PC-9 (cell line): ENCODE measurements around the gene KCTD13. TPM values are rescaled to one million over a fixed set of nuclear protein-coding genes. Genes with fewer than 3 reads are reported as not detected.

ENCODE experiments used
- Bru-seq: library from RNA; stranded (reverse); fragments of 400-500 nt; gene quantifications from one replicate; lab custom pipeline; 2021; lab: Mats Ljungman, UMichigan
- BruChase-seq, 2 experiments: library from RNA; stranded (reverse); fragments of 400-500 nt; gene quantifications; one replicate each; lab custom pipeline; 2021; lab: Mats Ljungman, UMichigan
- BruUV-seq: library from RNA; stranded (reverse); fragments of 400-500 nt; replicated peaks from 2 replicates; lab custom pipeline; 2021; lab: Mats Ljungman, UMichigan
- CTCF ChIA-PET: fragments of 300-600 bp; sonication (Branson Sonifier 250); formaldehyde crosslinking; loops from one replicate; lab custom pipeline; 2022; ENCODE audit warnings: antibody characterized with exemption; lab: Charles Lee
- POLR2A ChIA-PET: fragments of 300-600 bp; sonication (Branson Sonifier 250); formaldehyde crosslinking; loops from one replicate; lab custom pipeline; 2022; ENCODE audit warnings: antibody characterized with exemption; ENCODE audit not compliant: unreplicated experiment; lab: Charles Lee
- DNase-seq, 2 experiments: peaks; one replicate each; pipeline versions ENCODE4 v3.0.0 to v3.0.0-alpha.2; 2015 to 2022; ENCODE audit warnings: mixed read lengths in 1 of 2
- H2AFZ ChIP-seq: fragments of 200-600 bp; sonication (generic); 2 replicates; pipeline ENCODE4 v1.8.1; 2017; ENCODE audit warnings: antibody characterized with exemption
- H3F3A ChIP-seq: fragments of 200-600 bp; sonication (generic); 2 replicates; pipeline ENCODE4 v1.8.1; 2017; ENCODE audit warnings: antibody characterized with exemption, mild to moderate bottlenecking, low read depth; ENCODE audit not compliant: insufficient read depth
- H3K27ac ChIP-seq: fragments of 200-600 bp; sonication (generic); 2 replicates; pipeline ENCODE4 v1.6.1; 2016; ENCODE audit warnings: mixed run types
- H3K27me3 ChIP-seq: fragments of 200-600 bp; sonication (generic); 2 replicates; pipeline ENCODE4 v1.6.1; 2016; ENCODE audit warnings: low read depth, mixed run types; ENCODE audit not compliant: insufficient read depth
- H3K36me3 ChIP-seq: fragments of 200-600 bp; sonication (generic); 2 replicates; pipeline ENCODE4 v1.6.1; 2016; ENCODE audit warnings: low read depth, mixed run types
- H3K4me1 ChIP-seq: fragments of 200-600 bp; sonication (generic); replicated peaks from 2 replicates; pipeline ENCODE4 v1.6.1; 2016; ENCODE audit warnings: mixed run types; ENCODE audit not compliant: insufficient read depth
- H3K4me2 ChIP-seq: fragments of 200-600 bp; sonication (generic); 2 replicates; pipeline ENCODE4 v1.6.1; 2017; ENCODE audit warnings: mixed run types
- H3K4me3 ChIP-seq: fragments of 200-600 bp; sonication (generic); 2 replicates; pipeline ENCODE4 v1.6.1; 2016; ENCODE audit warnings: mixed run types
- H3K79me2 ChIP-seq: fragments of 200-600 bp; sonication (generic); 2 replicates; pipeline ENCODE4 v1.6.1; 2017; ENCODE audit warnings: low read depth, mixed run types
- H3K9me2 ChIP-seq: fragments of 200-600 bp; sonication (generic); 2 replicates; pipeline ENCODE4 v1.8.1; 2017; ENCODE audit warnings: mild to moderate bottlenecking; ENCODE audit not compliant: insufficient read depth
- H3K9me3 ChIP-seq: fragments of 200-600 bp; sonication (generic); 2 replicates; pipeline ENCODE4 v1.8.1; 2016; ENCODE audit warnings: low read depth; ENCODE audit not compliant: insufficient read depth
- H4K20me1 ChIP-seq: fragments of 200-600 bp; sonication (generic); 2 replicates; pipeline ENCODE4 v1.8.1; 2017; ENCODE audit not compliant: insufficient read depth
- EZH2 ChIP-seq: fragments of 200-600 bp; sonication (generic); IDR thresholded peaks from 2 replicates; pipeline ENCODE4 v1.8.0; 2017; ENCODE audit warnings: antibody characterized with exemption, low read depth
- intact Hi-C: fragments of 100-400 bp; cut with micrococcal nuclease; formaldehyde crosslinking; loops from one replicate; pipeline ENCODE4 v1.10.0; 2022; ENCODE audit not compliant: unreplicated experiment
- long read RNA-seq: library from polyadenylated mRNA; stranded (forward); transcript quantifications from one replicate; pipeline ENCODE4 v2.0.0, GENCODE V29; 2022
- total RNA-seq: library from RNA; stranded (reverse); gene quantifications from 2 replicates; pipeline ENCODE4 v1.2.3, GENCODE V29; 2021
- TF ChIP-seq, protein P1 (sequence below): fragments of 200-600 bp; sonication (generic); conservative IDR thresholded peaks from 2 replicates; pipeline ENCODE4 v1.6.1; 2017; ENCODE audit warnings: mixed run types, antibody characterized with exemption, mild to moderate bottlenecking, moderate library complexity

The KCTD13 gene, protein sequence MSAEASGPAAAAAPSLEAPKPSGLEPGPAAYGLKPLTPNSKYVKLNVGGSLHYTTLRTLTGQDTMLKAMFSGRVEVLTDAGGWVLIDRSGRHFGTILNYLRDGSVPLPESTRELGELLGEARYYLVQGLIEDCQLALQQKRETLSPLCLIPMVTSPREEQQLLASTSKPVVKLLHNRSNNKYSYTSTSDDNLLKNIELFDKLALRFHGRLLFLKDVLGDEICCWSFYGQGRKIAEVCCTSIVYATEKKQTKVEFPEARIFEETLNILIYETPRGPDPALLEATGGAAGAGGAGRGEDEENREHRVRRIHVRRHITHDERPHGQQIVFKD
- 52.7 and 72.0 TPM in 2 replicates for total RNA-seq
- Bru-seq, nascent RNA: percentile 83 among the genes with signal in this experiment
- BruChase-seq, experiment 1, labeled RNA remaining after a 2-hour chase: percentile 93 among the genes with signal in this experiment
- percentile 84 among the genes with signal in this experiment for BruChase-seq, experiment 2, labeled RNA remaining after a 6-hour chase
- long read RNA-seq, full-length matches to known transcripts: 50 of 68 reads
- long read RNA-seq, partial matches to known transcripts: 1 of 68 reads
- long read RNA-seq, other reads (novel, unspliced or antisense): 17 of 68 reads

DNA sequence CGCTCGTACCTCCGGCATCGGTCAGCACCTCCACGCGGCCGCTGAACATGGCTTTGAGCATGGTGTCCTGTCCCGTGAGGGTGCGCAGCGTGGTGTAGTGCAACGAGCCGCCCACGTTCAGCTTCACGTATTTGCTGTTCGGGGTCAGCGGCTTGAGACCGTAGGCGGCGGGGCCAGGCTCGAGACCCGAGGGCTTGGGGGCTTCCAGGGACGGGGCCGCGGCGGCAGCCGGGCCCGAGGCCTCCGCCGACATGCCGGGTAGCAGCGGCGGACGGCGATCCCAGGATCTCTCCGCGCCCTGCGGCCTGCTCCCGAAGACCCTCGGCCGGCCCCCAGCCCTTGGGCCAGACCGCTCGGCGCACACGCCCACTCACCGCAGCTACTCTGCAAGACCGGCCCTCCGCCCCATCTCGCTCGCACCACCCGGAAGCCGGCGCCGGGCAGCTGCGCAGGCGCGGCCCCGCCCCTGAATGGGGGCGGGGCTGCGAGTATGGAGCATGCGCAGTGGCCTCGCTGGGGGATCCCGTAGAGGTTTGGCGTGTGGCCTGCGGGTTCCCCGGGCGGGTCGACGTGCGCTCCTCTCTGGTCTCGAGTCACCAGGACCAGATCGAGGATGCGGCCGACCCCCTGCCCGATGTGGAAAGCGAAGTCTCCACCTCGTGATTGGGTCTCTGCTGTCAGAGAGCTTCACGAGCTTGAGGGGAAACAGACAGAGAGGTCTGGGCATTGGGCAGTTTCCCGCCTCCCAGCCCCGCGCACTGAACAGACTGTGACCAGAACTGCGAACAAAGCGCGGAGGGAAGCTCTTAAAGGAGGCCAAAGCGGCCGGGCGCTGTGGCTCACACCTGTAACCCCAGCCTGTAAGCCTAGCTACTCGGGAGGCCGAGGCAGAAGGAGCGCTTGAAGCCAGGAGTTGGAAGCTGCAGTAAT, at the start of gene KCTD13:
TSS of gene KCTD13 (minus strand) at position 446 of the 930 bp plus-strand sequence. CDS start at position 253, 193 bp downstream.
- Histone ChIP-seq H3K27me3 (no peaks in the 10 kb centered on the region), H3K4me3 (peak within 1 kb of the TSS; percentile 84), H2AFZ (peak within 1 kb of the TSS; percentile 97), H3K27ac (peak within 1 kb of the TSS; percentile 46), H3K4me1 (peaks cover 23% of the 10 kb centered on the region), H3K79me2 (peaks cover 38% of the 10 kb centered on the region), H3K9me2 (no peaks in the 10 kb centered on the region), H3F3A (peaks cover 22% of the 10 kb centered on the region; the same call in 1 of the 2 replicates), H4K20me1 (no peaks in the 10 kb centered on the region; the same call in 1 of the 2 replicates), H3K4me2 (peak within 1 kb of the TSS; percentile 99), H3K9me3 (no peaks in the 10 kb centered on the region), H3K36me3 (0 out of 2 replicates have a peak, but pooled peaks cover 5% of the 10 kb centered on the region)
- TSS peak; percentile 72 for BruUV-seq
- TF ChIP-seq, protein P1, sequence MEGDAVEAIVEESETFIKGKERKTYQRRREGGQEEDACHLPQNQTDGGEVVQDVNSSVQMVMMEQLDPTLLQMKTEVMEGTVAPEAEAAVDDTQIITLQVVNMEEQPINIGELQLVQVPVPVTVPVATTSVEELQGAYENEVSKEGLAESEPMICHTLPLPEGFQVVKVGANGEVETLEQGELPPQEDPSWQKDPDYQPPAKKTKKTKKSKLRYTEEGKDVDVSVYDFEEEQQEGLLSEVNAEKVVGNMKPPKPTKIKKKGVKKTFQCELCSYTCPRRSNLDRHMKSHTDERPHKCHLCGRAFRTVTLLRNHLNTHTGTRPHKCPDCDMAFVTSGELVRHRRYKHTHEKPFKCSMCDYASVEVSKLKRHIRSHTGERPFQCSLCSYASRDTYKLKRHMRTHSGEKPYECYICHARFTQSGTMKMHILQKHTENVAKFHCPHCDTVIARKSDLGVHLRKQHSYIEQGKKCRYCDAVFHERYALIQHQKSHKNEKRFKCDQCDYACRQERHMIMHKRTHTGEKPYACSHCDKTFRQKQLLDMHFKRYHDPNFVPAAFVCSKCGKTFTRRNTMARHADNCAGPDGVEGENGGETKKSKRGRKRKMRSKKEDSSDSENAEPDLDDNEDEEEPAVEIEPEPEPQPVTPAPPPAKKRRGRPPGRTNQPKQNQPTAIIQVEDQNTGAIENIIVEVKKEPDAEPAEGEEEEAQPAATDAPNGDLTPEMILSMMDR: no peak
- TF ChIP-seq EZH2: no peak
- ChIA-PET CTCF (interaction anchor here (0.5 to 1.0 kb wide), 7 partner anchors 18 to 920 kb away, joined by 3 to 14 read pairs (median 4); no protein-coding TSS in a partner anchor), POLR2A (interaction anchor here (0.5 to 1.7 kb wide), 3 partner anchors 48 to 1401 kb away, joined by 10 to 22 read pairs (median 22); partner anchors contain the start of gene TAOK2)
- peak; percentile 70 to 97 for DNase-seq
- intact Hi-C loops: loop anchor here (1.0 to 5.0 kb wide), 4 partner anchors 18 to 71 kb away; partner anchors contain the start of genes HIRIP3, INO80E and TAOK2

DNA sequence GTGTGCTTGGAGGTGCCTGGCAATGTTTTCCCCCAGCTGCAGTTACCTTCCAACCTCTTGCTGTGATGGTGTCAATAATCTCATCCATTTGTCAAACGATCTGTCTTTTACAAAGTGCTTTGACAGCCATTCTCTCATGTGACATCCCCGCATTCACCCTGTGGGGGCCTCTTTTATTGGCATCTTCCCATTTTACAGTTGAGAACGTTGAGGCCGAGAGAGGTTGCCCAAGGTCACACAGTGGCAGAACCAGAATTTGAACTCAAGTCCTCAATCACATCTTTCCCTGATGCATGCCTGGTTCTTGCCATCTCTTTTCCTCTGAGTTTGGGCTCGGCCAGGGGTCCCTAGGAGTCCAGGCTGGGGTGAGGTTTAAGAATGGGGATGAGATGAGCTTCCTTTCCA, 49.1 kb upstream of the KCTD13 start:
- Histone ChIP-seq H3K36me3 (peaks cover 17% of the 10 kb centered on the region; the same call in 1 of the 2 replicates), H3K79me2 (peaks cover 41% of the 10 kb centered on the region)
- TF ChIP-seq, protein P1: no peak
- no peak for TF ChIP-seq EZH2

More for the DNA sequence above, 49.1 kb upstream of the KCTD13 start:
- CTCF ChIA-PET: interaction anchor here (0.5 to 0.6 kb wide), 2 partner anchors 19 to 74 kb away, joined by 3 to 6 read pairs; no protein-coding TSS in a partner anchor
- DNase-seq: no peak
- Histone ChIP-seq H3K27ac (no peak overlapping the region), H4K20me1 (peaks cover 21% of the 10 kb centered on the region; the same call in 1 of the 2 replicates), H3K4me1 (peaks cover 19% of the 10 kb centered on the region), H3K9me3 (no peaks in the 10 kb centered on the region), H3F3A (peaks cover 15% of the 10 kb centered on the region; the same call in 1 of the 2 replicates), H3K27me3 (no peaks in the 10 kb centered on the region), H3K4me2 (peak overlapping the region; percentile 91), H3K9me2 (no peaks in the 10 kb centered on the region), H2AFZ (no peak overlapping the region), H3K4me3 (peak overlapping the region; percentile 84)
- POLR2A ChIA-PET: no interaction called here
- TSS peak; percentile 37 for BruUV-seq
- intact Hi-C loops: no loop called here
